Activated CD8-positive, alpha-beta memory T cell treated with anti-CD3 and anti-CD28 coated beads, Interleukin-2, amount 50 U/mL, for 4 hours (primary cell): Measurements from ENCODE around the gene ZBTB20.

Experiments
- DNase-seq: peaks from one replicate; pipeline ENCODE4 v3.0.0-alpha.2; 2020

ZBTB20 gene

GRCh38 chr3:114816052-114816451 is 331.0 kb downstream of the ZBTB20 start:
- no peak for DNase-seq

GRCh38 chr3:114812541-114813238 is 334.4 kb downstream of the ZBTB20 start:
- peak; percentile 13 for DNase-seq

- no peak for DNase-seq
Measured at GRCh38 chr3:114809668-114810413, 337.2 kb downstream of the ZBTB20 start.

GRCh38 chr3:114804099-114804498 is 343.0 kb downstream of the ZBTB20 start:
- no peak for DNase-seq

GRCh38 chr3:114803042-114803695 is 343.9 kb downstream of the ZBTB20 start:
- no peak for DNase-seq

GRCh38 chr3:114800272-114801031 is 346.6 kb downstream of the ZBTB20 start:
- DNase-seq, result no peak

GRCh38 chr3:114799816-114800215 is 347.3 kb downstream of the ZBTB20 start:
- no peak for DNase-seq

- no peak for DNase-seq
Measured at GRCh38 chr3:114796796-114797195, 350.3 kb downstream of the ZBTB20 start.

GRCh38 chr3:114794894-114795630 is 352.0 kb downstream of the ZBTB20 start:
- no peak for DNase-seq

GRCh38 chr3:114792159-114792918 is 354.7 kb downstream of the ZBTB20 start:
- no peak for DNase-seq

- DNase-seq, result no peak
Measured at GRCh38 chr3:114790752-114791151, 356.3 kb downstream of the ZBTB20 start.

- no peak for DNase-seq
Measured at GRCh38 chr3:114789803-114790202, 357.3 kb downstream of the ZBTB20 start.

- DNase-seq, result no peak
Measured at GRCh38 chr3:114775395-114775794, 371.7 kb downstream of the ZBTB20 start.

GRCh38 chr3:114770874-114771273 is 376.2 kb downstream of the ZBTB20 start:
- DNase-seq, result no peak

- DNase-seq, result no peak
Measured at GRCh38 chr3:114764056-114764492, 383.0 kb downstream of the ZBTB20 start.

GRCh38 chr3:114762144-114762543 is 384.9 kb downstream of the ZBTB20 start:
- DNase-seq, result no peak

GRCh38 chr3:114760679-114761078 is 386.4 kb downstream of the ZBTB20 start:
- no peak for DNase-seq

GRCh38 chr3:114758831-114759699 is 388.0 kb downstream of the ZBTB20 start:
- no peak for DNase-seq

- no peak for DNase-seq
Measured at GRCh38 chr3:114756506-114757279, 390.4 kb downstream of the ZBTB20 start.

- DNase-seq, result no peak
Measured at GRCh38 chr3:114746502-114746901, 400.6 kb downstream of the ZBTB20 start.
